ENCODE data around the gene EPYC. TPM values are rescaled to one million over a fixed set of nuclear protein-coding genes. Genes with fewer than 3 reads are reported as not detected.

Gene EPYC
- total and polyA plus RNA-seq, 7 donors, result not detected

- H3K4me3 ChIP-seq, result no peak overlapping the region
- no peaks in the 10 kb centered on the region for H3K9me3 ChIP-seq
- H3K27me3 ChIP-seq (ENCODE audit: insufficient read depth in 3 of 3, low read length in 2 of 3), result peaks cover 0 to 3% (median 0%) of the 10 kb centered on the region in 3 donors
- intact Hi-C loops (cut with DNase I), result loop anchor here in 1 of 2 donors (10.0 kb wide), 1 partner anchor 144 kb away; the partner anchor contains the start of gene LUM
- no peak for TF ChIP-seq CTCF (IDR thresholded peaks at IDR 0.05)
- DNase-seq, result no peak
- no peak overlapping the region for H3K27ac ChIP-seq
- no peaks in the 10 kb centered on the region for H3K36me3 ChIP-seq (ENCODE audit: insufficient read depth in 1 of 2, low read depth in 1 of 2)
- H3K4me1 ChIP-seq, result no peaks in the 10 kb centered on the region
- no peak for ATAC-seq
Observed at GRCh38 chr12:90970911-90971310, 33.9 kb downstream of the EPYC start.

- H3K27me3 ChIP-seq (ENCODE audit: insufficient read depth in 3 of 3, low read length in 2 of 3), result peaks cover 0 to 3% (median 0%) of the 10 kb centered on the region in 3 donors
- H3K27ac ChIP-seq, result no peak overlapping the region
- no peaks in the 10 kb centered on the region for H3K9me3 ChIP-seq
- TF ChIP-seq CTCF (IDR thresholded peaks at IDR 0.05), result no peak
- no peaks in the 10 kb centered on the region for H3K36me3 ChIP-seq (ENCODE audit: insufficient read depth in 1 of 2, low read depth in 1 of 2)
- intact Hi-C loops (cut with DNase I), result loop anchor here in 1 of 2 donors (10.0 kb wide), 1 partner anchor 144 kb away; the partner anchor contains the start of gene LUM
- no peak for DNase-seq
- no peak for ATAC-seq
- H3K4me1 ChIP-seq, result no peaks in the 10 kb centered on the region
- no peak overlapping the region for H3K4me3 ChIP-seq
Observed at GRCh38 chr12:90970471-90970870, 34.3 kb downstream of the EPYC start.

- Histone ChIP-seq H3K4me3 (no peak overlapping the region), H3K9me3 (no peaks in the 10 kb centered on the region), H3K36me3 (ENCODE audit: insufficient read depth in 1 of 2, low read depth in 1 of 2) (no peaks in the 10 kb centered on the region), H3K27ac (no peak overlapping the region), H3K4me1 (no peaks in the 10 kb centered on the region), H3K27me3 (ENCODE audit: insufficient read depth in 3 of 3, low read length in 2 of 3) (peaks cover 0 to 3% (median 0%) of the 10 kb centered on the region in 3 donors)
- WGBS, 3 donors, result 94 to 96% (median 96%) methylated on average over 2 of the region's 2 CpGs
- intact Hi-C loops (cut with DNase I), result loop anchor here in 1 of 2 donors (10.0 kb wide), 1 partner anchor 145 kb away; the partner anchor contains the start of gene LUM
- DNase-seq (no peak), ATAC-seq (no peak)
- TF ChIP-seq CTCF (IDR thresholded peaks at IDR 0.05), result no peak
Observed at GRCh38 chr12:90969851-90970250, 34.9 kb downstream of the EPYC start.

- no peak for TF ChIP-seq CTCF (IDR thresholded peaks at IDR 0.05)
- H3K4me3 ChIP-seq, result no peak overlapping the region
- H3K27ac ChIP-seq, result no peak overlapping the region
- DNase-seq (no peak), ATAC-seq (no peak)
- intact Hi-C loops (cut with DNase I), result no loop called here
- H3K27me3 ChIP-seq (ENCODE audit: insufficient read depth in 3 of 3, low read length in 2 of 3), result peaks cover 0 to under 1% (median 0%) of the 10 kb centered on the region in 3 donors
- 0 to 56% (median 0%) methylated on average over 1 of the region's 1 CpG for WGBS, 3 donors
- no peaks in the 10 kb centered on the region for H3K36me3 ChIP-seq (ENCODE audit: insufficient read depth in 1 of 2, low read depth in 1 of 2)
- no peaks in the 10 kb centered on the region for H3K4me1 ChIP-seq
- no peaks in the 10 kb centered on the region for H3K9me3 ChIP-seq
Observed at GRCh38 chr12:90969346-90969745, 35.4 kb downstream of the EPYC start.

GRCh38 chr12:90965204-90965603 lies 39.6 kb downstream of the EPYC start:
- H3K4me1 ChIP-seq, result no peaks in the 10 kb centered on the region
- ATAC-seq, result no peak
- intact Hi-C loops (cut with DNase I), result no loop called here

More at GRCh38 chr12:90965204-90965603, 39.6 kb downstream of the EPYC start:
- no peaks in the 10 kb centered on the region for H3K27me3 ChIP-seq (ENCODE audit: insufficient read depth in 3 of 3, low read length in 2 of 3)
- no peak overlapping the region for H3K27ac ChIP-seq
- TF ChIP-seq CTCF (IDR thresholded peaks at IDR 0.05), result no peak
- WGBS, 3 donors, result 86% methylated on average over 2 of the region's 2 CpGs
- DNase-seq, result no peak
- no peaks in the 10 kb centered on the region for H3K9me3 ChIP-seq
- no peak overlapping the region for H3K4me3 ChIP-seq
- no peaks in the 10 kb centered on the region for H3K36me3 ChIP-seq (ENCODE audit: insufficient read depth in 1 of 2, low read depth in 1 of 2)
